Loucy (cell line): ENCODE results near the gene NCLN.

ENCODE experiments used
- CTCF ChIP-seq: fragments of 200-600 bp; sonication (generic); conservative IDR thresholded peaks from 2 replicates; pipeline ENCODE4 v1.5.1; 2014; ENCODE audit warnings: mild to moderate bottlenecking, antibody characterized with exemption, low read length
- EZH2phosphoT487 ChIP-seq: fragments of 200-600 bp; IDR thresholded peaks from 2 replicates; pipeline ENCODE4 v1.6.1; 2018; ENCODE audit warnings: antibody characterized with exemption, mild to moderate bottlenecking, moderate library complexity, borderline replicate concordance

- no peak for TF ChIP-seq CTCF
- TF ChIP-seq EZH2phosphoT487: no peak
Observed at GRCh38 chr19:3149526-3150505, 35.9 kb upstream of the NCLN start.
